Mucosa of gallbladder (tissue), 1 donor: ENCODE data around the gene SERPINB13. TPM values are rescaled to one million over a fixed set of nuclear protein-coding genes. Genes with fewer than 3 reads are reported as not detected.

Experiments
- DNase-seq: peaks from one replicate; pipeline ENCODE4 v3.0.0-alpha.2; 2020; ENCODE audit warnings: low spot score
- total RNA-seq: library from RNA; stranded (reverse); gene quantifications from one replicate; pipeline ENCODE4 v1.2.1, GENCODE V29; 2021
- donor health status: DM: no; HTN: no; CAD: no.

SERPINB13 gene
- total RNA-seq, result not detected

DNA sequence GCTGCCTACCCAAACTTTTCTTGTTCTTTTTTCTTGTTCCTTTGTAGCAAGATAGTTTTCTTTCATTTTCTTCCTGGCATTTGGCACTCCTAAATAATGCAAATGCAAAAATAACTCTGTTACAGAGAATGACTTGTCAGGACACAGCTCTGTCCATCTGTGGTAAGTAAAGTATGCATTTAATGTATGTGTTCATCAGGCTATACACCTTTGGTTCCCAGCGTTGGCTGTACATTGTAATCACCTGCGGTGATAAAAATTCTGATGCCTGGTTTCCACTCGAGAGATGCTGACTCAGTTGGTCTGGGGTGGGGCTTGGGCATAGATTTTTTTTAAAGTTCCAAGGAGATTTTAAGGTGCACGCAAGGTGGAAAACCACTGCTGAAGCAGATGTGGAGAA lies at the start of gene SERPINB13:
Gene SERPINB13, plus strand, starts transcription at position 378 of the 400 bp plus-strand sequence. CDS start 1,325 bp downstream, outside the sequence.
- no peak for DNase-seq

- no peak for DNase-seq
Measured at GRCh38 chr18:63539904-63540510, 47.1 kb upstream of the SERPINB13 start.

GRCh38 chr18:63542069-63542468 lies 45.1 kb upstream of the SERPINB13 start, which contains the start of gene SERPINB12:
Gene SERPINB12 (plus strand): TSS chr18:63542369. CDS start chr18:63556160, 13,791 bp downstream.
- no peak for DNase-seq

GRCh38 chr18:63544017-63544416 lies 43.1 kb upstream of the SERPINB13 start:
- no peak for DNase-seq

DNA sequence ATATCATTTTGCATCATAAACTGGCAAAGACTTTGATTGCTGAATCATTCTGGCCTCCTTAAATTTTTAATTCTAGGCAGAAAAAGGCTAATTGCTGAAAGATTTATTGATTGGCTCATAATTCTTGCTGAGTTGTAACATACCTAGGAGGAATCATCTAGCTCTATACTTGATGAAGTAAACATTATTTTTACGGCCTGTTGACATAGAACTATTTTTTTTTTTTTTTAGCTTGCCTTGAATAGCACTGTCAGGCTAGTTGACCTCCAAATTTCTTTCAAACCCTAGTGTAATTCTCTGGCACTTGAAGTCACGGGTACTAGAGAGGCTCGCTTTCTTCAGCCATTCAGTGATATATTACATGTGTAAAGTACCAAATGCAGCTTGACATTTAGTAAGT lies 42.1 kb upstream of the SERPINB13 start:
- DNase-seq, result no peak

- DNase-seq, result no peak
Measured at GRCh38 chr18:63550068-63550467, 37.1 kb upstream of the SERPINB13 start.

DNA sequence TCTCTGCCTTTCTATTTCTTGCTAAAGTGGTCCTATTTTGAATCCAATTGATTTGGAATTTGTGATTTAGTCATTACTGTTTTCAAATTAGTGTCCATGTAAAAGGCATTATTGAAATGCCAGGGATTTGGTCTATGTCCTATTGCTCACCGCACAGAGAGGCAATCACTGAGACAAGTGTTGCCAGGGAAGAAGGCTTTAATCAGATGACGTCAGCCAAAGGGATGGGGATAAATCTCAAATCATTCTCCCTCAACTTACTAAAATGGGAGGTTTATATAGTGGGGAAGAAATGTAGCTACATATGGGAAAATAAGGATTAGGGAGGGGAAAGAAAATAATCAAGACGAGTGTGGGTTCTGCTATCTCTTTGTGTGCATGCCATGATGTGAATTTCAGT lies 35.4 kb upstream of the SERPINB13 start:
- DNase-seq, result no peak

DNA sequence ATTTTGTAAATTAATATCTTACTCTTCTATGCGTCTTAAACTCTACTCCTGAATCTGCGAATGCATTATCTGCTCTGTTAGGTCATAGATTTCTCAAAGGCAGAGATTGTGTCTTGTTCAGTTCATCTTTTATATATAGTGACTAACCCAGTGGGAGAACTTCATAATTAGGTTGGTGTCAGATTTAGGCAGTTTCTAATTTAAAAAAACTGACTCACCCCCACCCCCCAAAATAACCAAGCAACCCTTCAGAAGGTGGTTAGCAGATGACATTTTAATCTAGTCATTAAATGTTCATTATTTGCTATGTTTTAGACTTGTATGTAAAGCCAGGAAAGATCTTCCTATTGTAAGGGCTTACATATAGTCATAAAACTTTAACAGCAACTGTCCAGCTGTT lies 34.6 kb upstream of the SERPINB13 start:
- DNase-seq, result no peak

- DNase-seq, result no peak
Measured at GRCh38 chr18:63553081-63553480, 34.1 kb upstream of the SERPINB13 start.

DNA sequence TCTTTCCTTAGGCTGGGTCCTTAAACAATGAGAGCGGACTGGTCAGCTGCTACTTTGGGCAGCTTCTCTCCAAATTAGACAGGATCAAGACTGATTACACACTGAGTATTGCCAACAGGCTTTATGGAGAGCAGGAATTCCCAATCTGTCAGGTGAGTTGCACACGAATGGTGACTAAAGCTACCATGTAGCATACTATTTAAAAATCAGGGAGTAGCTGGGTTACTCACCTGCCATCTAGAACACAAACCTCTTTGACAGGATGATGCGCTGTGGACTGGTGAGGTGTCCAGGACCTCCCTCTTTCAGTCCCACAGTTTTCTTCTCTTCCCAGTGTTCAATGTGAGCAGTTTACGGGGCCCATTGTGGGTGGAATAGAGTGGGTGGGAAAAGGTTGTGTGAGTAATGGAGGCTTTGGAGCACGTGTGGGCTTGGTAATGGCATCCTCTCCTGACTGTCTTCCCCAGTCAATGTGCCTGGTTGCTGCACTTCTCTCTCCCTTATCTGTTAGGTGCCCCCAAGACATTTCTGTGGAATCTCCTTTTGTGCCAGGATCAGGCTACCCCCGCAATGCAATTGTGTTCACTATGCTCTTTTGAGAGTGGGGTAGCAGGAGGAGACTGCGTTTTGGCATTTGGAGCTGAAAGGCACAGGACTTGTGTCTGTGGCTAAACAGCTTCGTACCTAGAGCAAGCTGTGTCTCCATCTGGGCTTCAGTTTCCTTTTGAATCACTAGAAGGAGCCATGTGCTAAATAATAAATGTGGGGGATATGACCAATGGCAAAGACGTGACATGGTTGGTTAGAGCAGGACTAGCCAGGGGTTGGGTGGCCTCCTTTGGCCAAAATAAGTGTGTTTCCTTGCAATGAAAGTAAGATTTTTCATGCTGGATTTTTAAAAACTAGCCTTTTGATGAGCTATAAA lies 27.3 kb upstream of the SERPINB13 start:
- DNase-seq, result no peak

- DNase-seq, result no peak
Measured at GRCh38 chr18:63562284-63562683, 24.9 kb upstream of the SERPINB13 start.

GRCh38 chr18:63564021-63564420 lies 23.1 kb upstream of the SERPINB13 start:
- no peak for DNase-seq

- DNase-seq, result no peak
Measured at GRCh38 chr18:63564561-63564960, 22.6 kb upstream of the SERPINB13 start.

DNA sequence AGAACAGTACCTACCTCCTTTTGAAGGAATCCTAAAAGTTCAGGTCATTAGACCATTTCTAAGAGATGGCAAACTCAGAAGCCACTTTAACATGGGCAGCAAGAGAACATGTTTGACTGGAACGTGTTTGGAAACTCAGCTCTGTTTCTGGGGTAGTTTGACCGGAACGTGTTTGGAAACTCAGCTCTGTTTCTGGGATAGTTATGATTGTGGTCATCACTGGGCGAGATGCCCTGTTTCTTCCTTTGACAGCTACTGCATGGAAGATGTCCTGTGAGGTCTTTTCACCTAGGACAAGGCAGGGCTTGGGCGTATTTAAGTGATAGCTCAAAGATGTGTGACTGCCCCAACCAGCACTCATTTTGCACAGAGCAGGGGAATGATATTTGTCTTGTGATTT lies 19.9 kb upstream of the SERPINB13 start:
- no peak for DNase-seq

DNA sequence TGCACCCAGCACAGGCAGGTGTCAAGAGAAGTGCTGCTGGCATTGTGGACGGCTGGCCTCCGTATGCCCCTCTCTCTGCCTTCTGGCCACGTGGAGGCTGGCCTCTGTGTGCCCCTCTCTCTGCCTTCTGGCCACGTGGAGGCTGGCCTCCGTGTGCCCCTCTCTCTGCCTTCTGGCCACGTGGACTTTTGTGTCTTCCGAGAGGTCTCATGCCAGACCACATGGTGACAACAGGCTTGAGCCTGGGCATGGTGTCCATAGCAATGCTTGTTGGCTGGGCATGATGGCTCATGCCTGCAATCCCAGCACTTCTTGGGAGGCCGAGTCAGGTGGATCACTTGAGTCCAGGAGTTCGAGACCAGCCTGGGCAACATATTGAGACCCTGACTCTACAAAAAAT lies 19.3 kb upstream of the SERPINB13 start:
- DNase-seq, result no peak

DNA sequence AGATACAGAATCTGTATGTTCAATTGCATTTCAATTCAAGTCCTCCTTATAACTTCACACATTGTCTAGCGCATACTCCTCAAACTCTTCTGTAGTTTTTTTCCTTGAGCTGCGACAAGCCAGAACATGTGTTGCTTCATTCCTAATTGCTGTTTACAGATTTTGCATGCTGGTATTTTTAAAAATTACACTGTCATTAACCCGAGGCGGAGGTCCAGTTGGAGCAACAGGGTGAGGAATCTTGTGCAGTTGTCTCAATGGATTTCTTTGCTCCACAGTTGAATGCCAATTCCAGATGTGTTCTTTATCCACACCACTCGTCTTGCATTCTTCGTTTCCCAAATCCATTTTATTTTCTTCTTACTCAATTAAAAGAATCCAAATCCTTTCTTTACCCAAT lies 16.4 kb upstream of the SERPINB13 start:
- DNase-seq, result no peak

GRCh38 chr18:63575681-63576080 lies 11.5 kb upstream of the SERPINB13 start:
- no peak for DNase-seq

DNA sequence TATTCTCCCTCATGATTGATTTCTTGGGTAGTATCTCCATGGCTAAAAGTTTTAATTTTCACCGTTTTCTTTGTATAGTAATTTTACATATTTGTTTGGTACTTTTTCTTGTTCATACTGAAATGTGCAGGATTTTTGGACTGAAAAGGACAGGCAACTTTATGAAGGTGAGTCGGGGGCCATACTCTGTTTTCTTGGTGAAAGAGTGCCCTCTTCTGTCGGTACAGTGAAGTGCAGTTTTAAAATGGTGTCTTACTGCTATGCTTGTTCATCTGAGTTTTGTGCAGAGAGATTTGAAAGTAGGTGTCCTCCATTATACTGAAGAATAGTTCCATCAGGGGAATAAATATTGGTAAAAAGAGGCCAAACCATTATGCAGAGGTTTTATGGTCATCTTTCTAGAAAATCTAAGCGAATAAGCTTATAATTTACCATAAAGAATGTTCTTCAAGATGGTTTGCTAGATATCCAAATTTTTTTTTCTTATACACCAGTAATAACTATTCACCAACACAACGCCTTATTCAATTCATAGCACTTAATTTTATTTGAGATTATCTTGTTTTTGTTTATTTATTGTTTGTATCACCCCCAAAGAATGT lies 8.7 kb upstream of the SERPINB13 start:
- DNase-seq, result no peak

DNA sequence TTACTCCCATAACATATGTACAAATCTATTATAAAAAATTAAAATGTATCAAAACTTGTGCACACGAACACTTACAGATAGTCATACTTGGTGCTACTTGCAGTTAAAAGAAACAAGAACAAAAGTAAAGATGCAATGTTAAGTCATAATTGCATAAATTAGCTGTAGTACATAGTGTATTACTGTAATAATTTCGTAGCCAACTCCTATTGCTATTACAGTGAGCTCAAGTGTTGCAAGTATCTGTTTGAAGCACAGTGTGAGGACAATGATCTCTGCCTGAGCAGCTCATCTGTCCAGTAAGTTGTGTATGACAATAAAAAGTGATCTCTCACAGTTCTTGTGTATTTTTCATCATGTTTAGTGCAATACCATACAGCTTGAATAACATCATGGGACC lies 7.5 kb upstream of the SERPINB13 start:
- DNase-seq, result no peak

DNA sequence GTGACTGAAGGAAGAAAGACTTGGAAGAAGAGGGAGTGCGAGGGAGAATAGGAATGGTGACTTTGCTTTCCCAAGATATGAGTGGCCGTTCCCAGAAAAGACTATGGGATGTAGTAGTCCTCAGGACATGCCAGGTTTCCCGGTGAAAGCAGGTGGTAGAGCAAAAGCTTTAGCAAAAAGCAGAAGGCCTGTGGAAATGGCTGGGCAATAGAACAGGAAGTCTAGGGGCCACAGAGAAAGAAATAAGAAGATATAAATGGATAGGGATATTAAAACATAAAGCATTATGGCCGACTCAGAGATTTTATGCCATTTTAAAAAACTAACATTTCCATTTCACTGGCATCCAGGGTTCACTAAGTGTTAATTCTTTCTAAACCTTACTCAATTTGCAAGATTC lies 1.2 kb upstream of the SERPINB13 start:
- no peak for DNase-seq

GRCh38 chr18:63586431-63586830 lies 712 bp upstream of the SERPINB13 start:
- DNase-seq, result no peak

GRCh38 chr18:63588909-63589308 lies 1.8 kb downstream of the SERPINB13 start:
- no peak for DNase-seq

DNA sequence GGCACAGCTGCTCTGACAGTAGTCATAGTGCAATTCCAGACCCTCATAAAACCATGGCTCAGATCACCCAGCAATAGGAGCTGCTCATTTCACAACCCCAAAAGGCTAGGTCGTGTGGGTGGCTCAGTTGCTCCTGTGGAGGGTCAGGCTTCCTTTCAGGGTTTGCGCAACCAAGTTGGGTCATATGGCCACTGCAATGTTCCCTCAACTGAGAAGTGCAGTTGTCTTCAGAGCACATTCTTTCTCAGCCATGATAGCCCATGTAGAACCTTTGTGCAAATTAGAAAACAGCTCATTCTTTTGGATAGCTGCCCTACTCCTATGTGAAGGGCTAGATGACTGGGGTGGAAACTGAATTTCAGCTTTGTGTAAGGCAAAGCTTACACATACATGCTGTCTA lies 3.2 kb downstream of the SERPINB13 start:
- no peak for DNase-seq
